Esophagus squamous epithelium (tissue), 5 donors: ENCODE measurements around the gene RAB17. TPM values are rescaled to one million over a fixed set of nuclear protein-coding genes. Genes with fewer than 3 reads are reported as not detected.

ENCODE experiments used
- DNase-seq: peaks from one replicate; lab custom pipeline; 2025; lab: John Stamatoyannopoulos, UW
- H3K27ac ChIP-seq, 4 donors: fragments of 200-600 bp; sonication (generic); one replicate each; pipeline ENCODE4 v1.5.1; 2016 to 2019; ENCODE audit warnings: mild to moderate bottlenecking in 1 of 4
- H3K27me3 ChIP-seq, 4 donors: fragments of 200-600 bp; sonication (generic); 1 replicate in 3 of 4; 2 replicates in 1 of 4; pipeline versions ENCODE4 v1.5.1 to v1.6.0; 2017 to 2021; ENCODE audit warnings: antibody characterized with exemption in 1 of 4
- H3K36me3 ChIP-seq, 3 donors: fragments of 200-600 bp; sonication (generic); one replicate each; pipeline ENCODE4 v1.5.1; 2016 to 2019
- H3K4me1 ChIP-seq, 3 donors: fragments of 200-600 bp; sonication (generic); one replicate each; pipeline ENCODE4 v1.5.1; 2017 to 2019
- H3K4me3 ChIP-seq, 4 donors: fragments of 200-600 bp; sonication (generic); 1 replicate in 3 of 4; 2 replicates in 1 of 4; pipeline ENCODE4 v1.5.1; 2016 to 2019; ENCODE audit warnings: mild to moderate bottlenecking in 2 of 4, moderate library complexity in 1 of 4
- H3K9me3 ChIP-seq, 3 donors: fragments of 200-600 bp; sonication (generic); one replicate each; pipeline ENCODE4 v1.5.1; 2016 to 2019
- POLR2A ChIP-seq, 4 donors: fragments of 450-650 bp; IDR thresholded peaks; one replicate each; pipeline ENCODE4 v1.6.1; 2017; ENCODE audit warnings: antibody characterized with exemption in 4 of 4, mild to moderate bottlenecking in 4 of 4, moderate library complexity in 3 of 4
- WGBS, 2 donors: methylation state at CpG; one replicate each; pipeline ENCODE4 v1.1.5; 2018; 5-methylcytosine and 5-hydroxymethylcytosine counted together
- intact Hi-C: fragments of 100-400 bp; cut with DNase I; formaldehyde crosslinking; loops from one replicate; pipeline ENCODE4 v1.15.0; 2022
- small RNA-seq, 4 donors: library from RNA; depleted of rRNA; stranded (forward); fragments of <200 nt; gene quantifications; one replicate each; pipeline ENCODE3, GENCODE V24; 2016
- total RNA-seq, 4 donors: library from RNA; depleted of rRNA; stranded (reverse); fragments of >200 nt; gene quantifications; one replicate each; pipeline ENCODE4 v1.1.0, GENCODE V29; 2016
- TF ChIP-seq, protein P1 (sequence below), 6 experiments: fragments of 450-650 bp in 4 of 6; fragments of 200-600 bp in 2 of 6; sonication (generic) in 2 of 6; IDR thresholded peaks; one replicate each; pipeline ENCODE4 v1.5.1; 2016 to 2019; ENCODE audit warnings: antibody characterized with exemption in 6 of 6, mild to moderate bottlenecking in 4 of 6, moderate library complexity in 4 of 6
- donor health status: DM: yes; HTN: yes; CAD: no.

RAB17 gene
- total RNA-seq, 4 donors from 2014 or later = 2.0 to 11.1 (median 6.4) TPM

DNA sequence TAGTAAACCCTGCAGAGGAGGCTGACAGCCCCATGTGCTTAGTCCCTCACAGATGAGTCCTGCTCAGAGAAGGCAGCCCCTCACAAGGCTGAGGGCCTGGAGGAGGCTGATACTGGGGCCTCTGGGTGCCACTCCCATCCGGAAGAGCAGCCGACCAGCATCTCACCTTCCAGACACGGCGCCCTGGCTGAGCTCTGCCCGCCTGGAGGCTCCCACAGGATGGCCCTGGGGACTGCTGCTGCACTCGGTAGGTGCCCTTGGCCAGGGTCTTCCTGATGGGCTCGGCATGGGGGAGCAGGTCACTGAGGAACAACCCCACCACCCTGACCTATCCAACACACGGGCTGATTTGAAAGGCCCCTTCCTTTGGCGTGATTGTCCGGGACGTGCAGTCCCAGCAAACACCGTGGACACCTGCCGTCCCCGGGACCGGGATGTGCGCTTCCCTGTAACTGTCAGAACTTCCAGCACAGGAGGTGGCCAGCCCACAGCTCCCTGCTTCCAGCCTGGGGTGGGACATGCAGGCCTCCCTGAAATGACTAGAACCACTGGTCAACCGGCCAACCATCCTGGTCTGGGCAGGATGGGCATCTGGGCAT is 64.9 kb downstream of the RAB17 start:
- Histone ChIP-seq H3K9me3 (no peaks in the 10 kb centered on the region), H3K27me3 (no peaks in the 10 kb centered on the region), H3K27ac (no peak overlapping the region), H3K4me1 (no peaks in the 10 kb centered on the region), H3K4me3 (no peak overlapping the region), H3K36me3 (no peaks in the 10 kb centered on the region)
- no peak for TF ChIP-seq POLR2A (IDR thresholded peaks at IDR 0.05)
- TF ChIP-seq, protein P1, sequence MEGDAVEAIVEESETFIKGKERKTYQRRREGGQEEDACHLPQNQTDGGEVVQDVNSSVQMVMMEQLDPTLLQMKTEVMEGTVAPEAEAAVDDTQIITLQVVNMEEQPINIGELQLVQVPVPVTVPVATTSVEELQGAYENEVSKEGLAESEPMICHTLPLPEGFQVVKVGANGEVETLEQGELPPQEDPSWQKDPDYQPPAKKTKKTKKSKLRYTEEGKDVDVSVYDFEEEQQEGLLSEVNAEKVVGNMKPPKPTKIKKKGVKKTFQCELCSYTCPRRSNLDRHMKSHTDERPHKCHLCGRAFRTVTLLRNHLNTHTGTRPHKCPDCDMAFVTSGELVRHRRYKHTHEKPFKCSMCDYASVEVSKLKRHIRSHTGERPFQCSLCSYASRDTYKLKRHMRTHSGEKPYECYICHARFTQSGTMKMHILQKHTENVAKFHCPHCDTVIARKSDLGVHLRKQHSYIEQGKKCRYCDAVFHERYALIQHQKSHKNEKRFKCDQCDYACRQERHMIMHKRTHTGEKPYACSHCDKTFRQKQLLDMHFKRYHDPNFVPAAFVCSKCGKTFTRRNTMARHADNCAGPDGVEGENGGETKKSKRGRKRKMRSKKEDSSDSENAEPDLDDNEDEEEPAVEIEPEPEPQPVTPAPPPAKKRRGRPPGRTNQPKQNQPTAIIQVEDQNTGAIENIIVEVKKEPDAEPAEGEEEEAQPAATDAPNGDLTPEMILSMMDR (IDR thresholded peaks at IDR 0.05) = no peak
- intact Hi-C loops = no loop called here
- no peak for DNase-seq
- 89% methylated on average over 7 of the region's 17 CpGs; no CpG with 5 or more reads in 1 of the 2 donors for WGBS, 2 donors

DNA sequence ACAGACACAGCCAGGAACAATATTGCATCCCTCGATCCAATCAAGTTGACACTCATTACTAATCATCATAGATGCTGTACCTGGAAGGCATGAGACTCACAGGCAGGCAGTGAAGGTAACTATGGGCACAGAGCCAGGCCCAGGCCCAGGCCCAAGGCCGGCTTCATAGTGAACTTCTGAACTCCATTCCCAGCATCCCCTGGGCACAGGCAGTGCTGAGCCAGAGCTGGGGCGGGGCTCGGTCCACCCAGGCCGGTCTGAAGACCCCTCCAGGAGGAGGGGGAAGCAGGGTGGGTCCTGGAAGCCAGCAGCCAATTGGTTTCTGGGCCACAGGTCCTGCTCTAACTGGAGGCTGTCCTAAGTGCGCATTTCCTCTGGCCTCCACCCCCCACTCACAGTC is 65.9 kb downstream of the RAB17 start:
- intact Hi-C loops = no loop called here
- Histone ChIP-seq H3K27ac (no peak overlapping the region), H3K27me3 (no peaks in the 10 kb centered on the region), H3K9me3 (no peaks in the 10 kb centered on the region), H3K36me3 (no peaks in the 10 kb centered on the region), H3K4me1 (no peaks in the 10 kb centered on the region), H3K4me3 (no peak overlapping the region)
- TF ChIP-seq, protein P1 (IDR thresholded peaks at IDR 0.05) = no peak
- TF ChIP-seq POLR2A (IDR thresholded peaks at IDR 0.05) = no peak
- DNase-seq = no peak
- WGBS, 2 donors = 48 to 60% methylated on average over 3 to 4 of the region's 6 CpGs

Small RNA genes within 50 kb of the gene (small RNA-seq; reads per million reads assigned to genes)
- gene RNU6-1140P = 0 reads per million in 4 donors

Other genes starting within 250 kb of the RAB17 start
- gene COL6A3, start 176.6 kb downstream of the RAB17 start, total RNA-seq = 100 to 1,000 TPM in 1 of 4 donors, 10 to 100 TPM in 2, 1 to 10 TPM in 1; 8.9 to 138 (median 46.5) TPM
- gene MLPH, start 103.5 kb downstream of the RAB17 start, total RNA-seq = 10 to 100 TPM in 2 of 4 donors, 1 to 10 TPM in 2; 1.8 to 10.5 (median 7.6) TPM
- gene PRLH, start 24.2 kb downstream of the RAB17 start, total RNA-seq = not detected
- 100 to 1,000 TPM in 2 of 4 donors, 10 to 100 TPM in 2; 84.9 to 152 (median 120) TPM for gene LRRFIP1, start 36.9 kb upstream of the RAB17 start, total RNA-seq
- 1 to 10 TPM in 1 of 4 donors, under 1 TPM in 3; 0.08 to 1.5 (median 0.20) TPM for gene RBM44, start 208.0 kb upstream of the RAB17 start, total RNA-seq